Hematopoietic multipotent progenitor cell treated with erythropoietin and hydrocortisone succinate and interleukin-3 and kit ligand, for 8 days (in vitro differentiated cells): Measurements from ENCODE around the gene RHOB.
A peak's percentile ranks its signal among the peaks of the same experiment; 100 is the strongest.

ENCODE experiments used
- DNase-seq: peaks from one replicate; pipeline ENCODE4 v3.0.0-alpha.2; 2015

RHOB gene

DNA sequence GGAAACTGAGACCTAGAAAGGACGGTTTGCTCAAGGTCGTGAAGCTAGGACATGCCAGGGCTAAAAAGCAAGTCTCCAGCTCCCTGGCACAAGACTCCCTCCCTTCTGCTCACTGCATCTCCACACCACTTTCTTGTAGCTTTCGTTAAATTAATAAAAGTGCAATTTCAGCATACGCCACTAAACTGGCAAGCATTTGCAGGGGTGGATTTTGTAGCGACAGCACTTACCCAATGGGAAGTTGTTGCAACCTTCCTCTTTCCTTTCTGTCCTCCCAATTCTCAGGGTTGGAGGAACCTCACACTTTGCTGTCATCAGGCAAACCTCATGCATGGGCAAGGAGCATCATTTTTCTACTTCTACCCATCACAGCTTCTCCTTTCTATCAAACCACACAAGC lies 7.4 kb upstream of the RHOB start:
- DNase-seq, result peak; percentile 26

DNA sequence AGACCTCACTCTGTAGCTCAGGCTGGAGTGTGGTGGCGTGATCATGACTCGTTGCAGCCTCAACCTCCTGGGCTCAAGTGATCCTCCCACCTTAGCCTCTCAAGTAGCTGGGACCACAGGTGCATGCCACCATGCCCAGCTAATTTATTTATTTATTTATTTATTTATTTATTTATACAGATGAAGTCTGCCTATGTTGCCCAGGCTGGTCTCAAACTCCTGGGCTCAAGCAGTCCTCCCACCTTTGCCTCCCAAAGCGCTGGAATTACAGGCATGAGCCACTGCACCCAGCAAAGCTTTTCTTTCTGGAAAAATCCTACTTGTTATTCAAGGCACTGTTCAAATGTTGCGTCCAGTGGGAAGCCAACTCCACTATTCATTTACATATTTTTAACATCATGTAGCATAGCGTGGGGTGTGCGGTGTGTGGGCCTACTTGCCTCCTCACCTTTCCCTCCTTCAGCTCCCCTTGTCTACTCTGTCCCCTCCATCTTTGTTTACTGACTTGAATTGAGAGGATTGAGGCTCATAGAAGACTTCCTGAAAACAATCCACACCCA lies 6.8 kb upstream of the RHOB start:
- no peak for DNase-seq

DNA sequence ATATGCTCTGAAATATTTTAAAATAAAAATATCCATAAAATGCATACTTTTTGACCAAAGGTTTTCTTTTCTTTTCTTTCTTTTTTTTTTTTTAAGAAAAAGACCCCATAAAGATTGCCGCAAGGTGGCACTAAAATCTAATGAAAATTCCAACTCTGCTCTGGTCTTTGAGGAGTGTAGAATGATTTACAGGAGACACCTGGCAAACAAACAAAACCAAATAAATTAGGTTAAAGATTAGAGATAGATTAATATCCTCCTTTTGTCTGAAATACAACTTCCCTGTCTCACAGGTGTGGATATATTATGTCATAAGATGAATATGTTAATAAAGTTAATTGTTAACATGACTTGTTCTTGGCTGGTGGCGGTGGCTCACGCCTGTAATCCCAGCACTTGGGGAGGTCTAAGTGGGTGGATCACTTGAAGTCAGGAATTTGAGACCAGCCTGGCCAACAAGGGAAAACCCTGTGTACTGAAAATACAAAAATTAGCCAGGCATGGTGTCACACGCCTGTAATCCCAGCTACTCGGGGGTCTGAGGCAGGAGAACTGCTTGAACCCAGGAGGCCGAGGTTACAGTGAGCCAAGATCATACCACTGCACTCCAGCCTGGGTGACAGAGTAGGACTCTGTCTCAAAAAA lies 3.5 kb upstream of the RHOB start:
- peak; percentile 70 for DNase-seq

DNA sequence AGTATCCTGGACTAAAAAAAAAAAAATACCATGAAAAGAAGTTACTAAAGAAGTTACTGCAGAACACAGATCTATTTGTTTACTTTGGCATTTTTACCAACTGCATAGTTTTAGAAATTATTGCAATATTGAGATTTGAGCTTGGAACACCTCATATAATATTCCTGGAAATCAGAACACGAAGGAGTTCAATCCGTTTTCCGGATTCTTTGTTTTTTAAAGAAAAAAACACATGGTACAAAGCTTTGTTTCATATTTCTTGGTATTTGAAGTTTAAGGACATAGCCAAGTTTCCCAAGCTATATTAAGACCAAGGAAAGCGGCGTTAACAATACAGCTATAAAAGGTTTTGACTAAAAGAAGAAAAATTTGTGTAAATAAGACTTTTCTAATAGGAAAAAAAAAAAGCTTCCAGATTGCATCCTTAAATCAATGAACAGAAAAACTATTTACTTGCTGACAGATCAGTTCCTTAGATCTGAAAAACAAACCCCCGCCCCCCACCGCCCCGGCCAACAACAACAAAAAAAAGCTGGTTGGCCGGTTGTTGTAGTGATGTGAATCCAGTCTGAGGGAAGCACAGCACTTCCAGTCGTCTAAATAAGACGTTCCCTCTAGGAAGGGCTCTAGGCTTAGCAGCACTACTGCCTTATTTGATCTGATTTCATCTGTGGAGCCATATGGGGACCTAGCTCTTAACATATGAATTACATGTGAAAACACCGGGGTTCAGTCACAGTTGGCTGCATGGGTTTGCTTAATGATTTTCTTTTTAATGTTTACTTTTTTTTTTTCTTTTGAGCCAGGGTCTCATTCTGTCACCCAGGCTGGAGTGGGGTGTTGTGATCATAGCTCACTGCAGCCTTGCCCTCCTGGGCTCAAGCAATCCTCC lies 2.5 kb upstream of the RHOB start:
- no peak for DNase-seq

DNA sequence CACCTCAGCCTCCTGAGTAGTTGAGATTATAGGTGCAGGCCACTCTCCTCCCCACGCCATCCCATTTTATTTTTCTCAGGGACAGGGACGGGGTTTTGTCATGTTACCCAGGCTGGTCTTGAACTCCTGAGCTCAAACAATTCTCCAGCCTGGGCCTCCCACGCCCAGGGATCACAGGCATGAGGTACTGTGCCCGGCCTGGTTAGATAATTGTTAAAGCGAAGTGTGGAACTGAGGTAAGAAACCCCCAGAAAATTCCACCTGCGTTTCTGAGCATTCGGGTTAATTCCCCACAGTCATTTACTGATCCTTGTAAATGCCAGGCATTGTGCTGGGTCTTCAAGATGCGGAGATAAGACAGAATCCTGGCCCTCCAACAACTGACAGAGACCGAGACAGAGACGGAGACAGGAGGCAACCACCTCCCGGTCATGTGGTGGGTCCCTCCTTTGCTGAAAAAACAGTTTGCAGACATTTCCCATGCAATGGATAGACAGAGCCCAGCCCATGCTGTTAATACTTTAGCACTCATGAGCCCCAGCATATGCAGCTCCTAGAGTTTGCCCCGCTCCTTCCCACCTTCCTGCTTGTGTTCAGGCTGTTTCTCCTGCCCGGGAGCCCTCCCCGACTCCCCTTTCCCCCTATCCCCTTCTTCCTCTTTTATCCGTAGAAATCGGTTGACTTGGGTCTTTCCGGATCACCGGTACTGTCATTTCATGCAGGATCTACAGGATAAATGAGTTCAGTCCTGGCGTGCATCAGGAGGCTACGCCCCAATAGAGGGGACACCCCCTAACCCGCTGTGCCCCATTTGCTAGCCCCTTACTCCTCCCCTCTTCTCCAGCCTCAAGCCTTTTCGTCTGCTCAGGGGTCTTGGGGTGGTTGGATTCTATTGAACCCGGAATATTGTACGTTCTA lies 1.6 kb upstream of the RHOB start:
- no peak for DNase-seq

DNA sequence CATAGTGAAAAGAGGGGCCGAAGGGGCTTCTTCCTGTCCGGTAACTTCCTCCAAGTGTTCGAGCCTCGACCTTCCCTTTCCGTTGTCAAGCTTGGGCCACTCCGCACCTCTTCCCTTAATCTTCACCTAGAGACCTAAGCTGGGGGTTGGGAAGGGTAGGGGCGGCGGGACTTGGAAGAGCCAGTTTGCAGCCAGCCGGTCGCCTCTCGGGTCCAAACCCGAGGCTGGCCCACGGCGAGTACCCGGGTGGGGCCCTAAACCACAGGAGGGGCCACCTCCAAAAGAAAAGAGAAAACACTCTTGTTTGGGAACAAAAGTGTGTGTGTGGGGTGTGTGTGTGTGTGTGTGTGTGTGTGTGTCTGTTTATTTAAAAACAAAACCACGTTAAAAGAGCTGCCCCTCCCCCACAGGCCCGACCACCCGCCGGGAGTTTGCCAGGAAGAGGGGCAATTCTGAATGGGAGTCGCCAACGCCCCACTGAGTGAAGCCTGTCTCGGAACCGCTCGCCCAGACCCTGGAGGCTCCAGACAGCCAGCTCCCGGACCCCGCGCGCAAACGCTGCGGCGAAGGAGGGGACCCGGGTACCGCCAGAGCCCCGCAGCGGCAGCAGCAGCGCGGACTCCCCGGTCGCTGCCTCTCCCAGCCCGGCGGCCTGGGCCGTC lies 488 bp upstream of the RHOB start:
- DNase-seq, result no peak

DNA sequence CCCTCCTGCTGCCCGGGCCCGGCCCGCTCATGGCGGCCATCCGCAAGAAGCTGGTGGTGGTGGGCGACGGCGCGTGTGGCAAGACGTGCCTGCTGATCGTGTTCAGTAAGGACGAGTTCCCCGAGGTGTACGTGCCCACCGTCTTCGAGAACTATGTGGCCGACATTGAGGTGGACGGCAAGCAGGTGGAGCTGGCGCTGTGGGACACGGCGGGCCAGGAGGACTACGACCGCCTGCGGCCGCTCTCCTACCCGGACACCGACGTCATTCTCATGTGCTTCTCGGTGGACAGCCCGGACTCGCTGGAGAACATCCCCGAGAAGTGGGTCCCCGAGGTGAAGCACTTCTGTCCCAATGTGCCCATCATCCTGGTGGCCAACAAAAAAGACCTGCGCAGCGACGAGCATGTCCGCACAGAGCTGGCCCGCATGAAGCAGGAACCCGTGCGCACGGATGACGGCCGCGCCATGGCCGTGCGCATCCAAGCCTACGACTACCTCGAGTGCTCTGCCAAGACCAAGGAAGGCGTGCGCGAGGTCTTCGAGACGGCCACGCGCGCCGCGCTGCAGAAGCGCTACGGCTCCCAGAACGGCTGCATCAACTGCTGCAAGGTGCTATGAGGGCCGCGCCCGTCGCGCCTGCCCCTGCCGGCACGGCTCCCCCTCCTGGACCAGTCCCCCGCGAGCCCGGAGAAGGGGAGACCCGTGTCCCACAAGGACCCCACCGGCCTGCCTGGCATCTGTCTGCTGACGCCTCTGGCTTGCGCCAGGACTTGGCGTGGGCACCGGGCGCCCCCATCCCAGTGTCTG lies 767 bp downstream of the RHOB start:
- no peak for DNase-seq

DNA sequence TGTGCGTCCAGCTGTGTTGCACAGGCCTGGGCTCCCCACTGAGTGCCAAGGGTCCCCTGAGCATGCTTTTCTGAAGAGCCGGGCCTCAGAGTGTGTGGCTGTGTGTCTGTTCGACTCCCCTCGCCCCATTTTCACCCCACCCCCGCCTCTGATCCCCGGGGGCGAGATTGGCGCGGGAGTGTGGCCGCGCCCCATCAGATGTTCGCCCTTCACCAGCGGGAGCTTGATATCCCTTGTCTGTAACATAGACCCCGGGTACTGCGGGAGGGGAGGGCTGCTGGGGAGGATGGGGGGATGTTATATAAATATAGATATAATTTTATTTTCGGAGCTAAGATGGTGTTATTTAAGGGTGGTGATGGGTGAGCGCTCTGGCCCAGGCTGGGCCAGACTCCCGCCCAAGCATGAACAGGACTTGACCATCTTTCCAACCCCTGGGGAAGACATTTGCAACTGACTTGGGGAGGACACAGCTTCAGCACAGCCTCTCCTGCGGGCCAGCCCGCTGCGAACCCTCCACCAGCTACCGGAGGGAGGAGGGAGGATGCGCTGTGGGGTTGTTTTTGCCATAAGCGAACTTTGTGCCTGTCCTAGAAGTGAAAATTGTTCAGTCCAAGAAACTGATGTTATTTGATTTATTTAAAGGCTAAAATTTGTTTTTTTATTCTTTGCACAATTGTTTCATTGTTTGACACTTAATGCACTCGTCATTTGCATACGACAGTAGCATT lies 1.5 kb downstream of the RHOB start:
- no peak for DNase-seq

DNA sequence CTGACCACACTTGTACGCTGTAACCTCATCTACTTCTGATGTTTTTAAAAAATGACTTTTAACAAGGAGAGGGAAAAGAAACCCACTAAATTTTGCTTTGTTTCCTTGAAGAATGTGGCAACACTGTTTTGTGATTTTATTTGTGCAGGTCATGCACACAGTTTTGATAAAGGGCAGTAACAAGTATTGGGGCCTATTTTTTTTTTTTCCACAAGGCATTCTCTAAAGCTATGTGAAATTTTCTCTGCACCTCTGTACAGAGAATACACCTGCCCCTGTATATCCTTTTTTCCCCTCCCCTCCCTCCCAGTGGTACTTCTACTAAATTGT lies 2.1 kb downstream of the RHOB start:
- DNase-seq, result no peak

DNA sequence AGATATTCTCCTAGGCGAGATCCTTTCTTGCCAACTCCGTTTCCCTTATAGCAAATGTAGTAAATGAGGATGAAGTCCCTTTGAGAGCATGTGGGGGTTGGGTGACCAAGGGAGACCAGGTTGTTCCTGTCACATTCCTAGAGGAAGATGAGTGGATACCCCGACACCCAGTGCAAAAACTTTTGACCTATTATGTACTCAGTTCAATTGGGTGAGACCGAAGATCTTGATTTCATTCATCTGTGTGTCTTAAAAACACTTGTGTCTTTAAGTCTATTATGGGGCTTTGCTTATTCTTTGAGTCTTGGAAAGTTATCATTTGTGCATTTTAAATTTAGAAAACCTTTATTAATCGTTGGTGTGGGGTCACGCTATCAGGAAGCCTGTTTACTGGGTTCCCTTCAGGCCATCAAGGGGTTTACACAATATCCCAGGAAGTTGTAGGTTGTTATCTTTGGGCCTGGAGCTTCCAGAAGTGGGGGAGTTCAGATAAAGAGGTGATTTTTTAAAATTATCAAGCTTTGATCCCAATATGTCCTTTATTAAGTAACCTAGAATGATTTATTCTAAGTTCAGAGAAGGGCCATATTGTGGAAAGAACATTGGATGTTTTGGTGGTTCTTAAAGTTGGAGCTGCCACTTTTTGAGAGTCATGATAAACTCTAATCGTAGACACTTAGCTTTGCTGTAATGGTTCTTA lies 2.8 kb downstream of the RHOB start:
- no peak for DNase-seq

DNA sequence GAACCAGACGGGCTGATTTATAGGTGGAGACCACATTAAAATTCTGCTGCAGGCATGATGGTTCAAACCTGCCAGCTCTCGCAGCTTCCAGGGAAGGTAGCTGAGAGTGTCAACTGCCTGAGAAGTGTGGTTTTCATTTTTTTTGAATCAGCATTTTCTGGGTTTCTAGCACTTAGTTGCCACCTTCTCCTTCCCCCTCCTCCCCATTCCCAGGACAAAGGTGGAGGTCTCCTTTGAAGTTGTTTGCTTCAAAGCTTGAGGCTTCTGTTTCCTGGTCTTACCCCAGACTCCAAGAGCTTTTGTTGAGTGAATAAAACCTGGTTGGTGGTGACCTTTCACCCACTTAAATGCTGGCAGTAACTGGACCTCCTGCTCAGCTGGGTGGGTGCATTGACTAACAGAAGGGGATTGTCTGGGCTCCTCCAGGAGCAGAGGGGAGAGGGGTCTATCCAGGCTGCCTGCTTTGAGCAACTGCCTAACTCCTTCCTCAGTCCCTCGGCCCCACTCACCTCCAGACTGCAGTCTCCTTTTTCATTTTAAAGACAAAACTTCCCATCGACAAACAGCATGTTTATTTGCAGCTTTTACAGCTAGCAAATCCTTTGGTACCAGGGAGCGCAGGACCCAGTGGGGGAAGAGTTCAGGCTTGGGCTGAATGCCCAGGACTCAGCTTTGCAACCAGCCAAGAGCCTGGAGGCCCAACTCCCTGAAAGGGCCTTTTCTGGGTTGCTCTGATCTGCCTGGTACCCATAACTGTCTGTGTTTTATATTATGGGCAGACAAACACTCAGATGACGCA lies 3.5 kb downstream of the RHOB start:
- DNase-seq, result no peak

DNA sequence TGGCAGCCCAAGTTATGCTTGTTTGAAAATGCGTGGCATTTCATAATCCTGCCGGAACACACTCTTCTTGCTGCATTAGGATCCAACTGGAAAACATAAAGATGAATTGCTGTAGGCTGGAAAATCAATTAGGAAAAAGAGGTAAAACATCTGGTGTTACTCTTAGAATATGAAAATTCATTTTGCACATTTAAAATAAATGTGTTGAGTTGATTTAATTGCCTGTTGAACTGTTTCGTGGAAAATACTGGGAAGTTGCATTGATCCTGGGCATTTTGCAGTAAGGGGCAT lies 4.1 kb downstream of the RHOB start:
- DNase-seq, result no peak

DNA sequence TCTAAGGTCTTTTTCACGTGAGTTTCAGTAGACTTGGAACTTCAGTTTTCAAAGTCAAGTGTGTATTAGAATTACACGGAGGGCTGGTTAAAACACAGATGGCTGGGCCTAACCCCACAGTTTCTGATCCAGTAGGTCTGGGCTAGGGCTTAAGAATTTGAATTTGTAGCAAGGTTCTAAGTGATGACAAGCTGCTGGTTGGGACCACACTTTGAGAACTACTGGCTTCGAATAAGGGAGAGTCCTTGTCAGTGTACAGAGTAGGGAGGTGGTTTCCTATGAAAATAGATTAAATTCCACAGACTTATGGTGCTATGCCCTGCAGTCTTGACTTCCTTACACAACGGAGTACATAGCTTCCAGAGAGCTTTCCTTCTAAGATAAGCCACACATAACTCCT lies 4.5 kb downstream of the RHOB start:
- no peak for DNase-seq

DNA sequence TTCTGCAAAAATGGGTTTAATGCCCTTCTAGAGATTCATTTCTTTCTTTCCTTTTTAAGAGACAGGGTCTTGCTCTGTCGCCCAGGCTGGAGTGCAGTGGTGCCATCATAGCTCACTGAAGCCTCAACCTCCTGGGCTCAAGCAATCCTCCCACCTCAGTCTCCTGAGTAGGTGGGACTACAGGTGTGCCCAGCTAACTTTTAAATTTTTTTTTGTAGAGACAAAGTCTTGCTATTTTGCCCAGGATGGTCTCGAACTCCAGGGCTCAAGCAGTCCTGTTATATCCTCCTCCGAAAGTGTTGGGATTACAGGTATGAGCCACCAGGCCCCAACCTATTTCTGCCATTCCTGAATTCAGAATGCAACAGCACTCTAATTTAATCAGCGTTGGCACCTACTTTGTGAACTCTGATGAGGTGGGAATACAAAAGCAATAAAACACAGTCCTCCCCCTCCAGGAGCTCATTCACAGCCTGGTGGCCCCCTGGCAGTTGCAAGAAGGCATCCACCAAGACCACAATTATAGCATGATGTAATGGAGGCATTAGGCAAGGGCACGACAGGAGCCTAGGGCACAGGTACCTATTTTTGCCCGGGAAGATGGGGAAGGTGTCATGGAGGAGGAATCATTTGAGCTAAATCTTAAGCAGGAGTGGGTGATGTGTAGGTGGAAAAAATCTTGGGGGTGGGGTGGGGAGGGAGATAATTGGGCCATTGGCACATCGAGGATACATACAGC lies 5.1 kb downstream of the RHOB start:
- no peak for DNase-seq

DNA sequence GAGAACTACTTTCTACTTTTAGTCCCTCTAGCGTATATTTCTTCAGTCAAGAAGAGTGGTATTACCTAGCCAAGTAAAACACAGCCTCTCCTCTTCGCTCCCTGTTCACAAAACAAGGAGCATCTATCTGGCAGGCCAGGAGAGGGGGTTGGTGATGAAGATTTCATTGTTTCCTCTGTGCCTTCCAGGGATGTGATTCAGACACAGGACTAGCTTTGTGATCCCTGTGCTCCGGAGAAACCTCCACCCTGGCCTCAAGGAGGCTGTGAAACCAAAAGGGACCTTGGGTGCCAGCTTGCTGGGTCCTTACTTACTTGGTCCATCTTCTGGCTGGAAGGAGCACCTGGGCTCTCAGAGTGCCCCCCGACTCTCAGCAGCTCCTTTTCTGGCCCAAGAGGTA lies 5.7 kb downstream of the RHOB start:
- no peak for DNase-seq

DNA sequence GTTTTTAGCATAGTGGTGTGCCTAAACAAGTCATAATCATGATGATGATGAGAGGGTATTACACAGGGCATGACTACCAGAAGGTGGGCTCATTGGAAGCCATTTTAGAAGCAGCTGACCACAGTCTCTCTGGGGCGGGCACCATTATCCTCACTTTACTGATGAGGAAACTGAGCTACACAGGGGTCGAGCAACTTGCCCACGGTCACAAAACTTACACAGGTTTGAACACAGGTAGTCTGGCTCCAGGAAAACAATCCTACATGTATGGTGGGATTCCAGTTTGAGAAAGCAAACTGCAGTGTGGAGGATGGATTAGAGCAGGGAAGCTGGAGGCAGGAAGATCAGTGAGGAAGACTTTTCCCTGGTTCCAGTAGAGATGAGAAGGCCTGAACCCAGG lies 6.2 kb downstream of the RHOB start:
- no peak for DNase-seq

DNA sequence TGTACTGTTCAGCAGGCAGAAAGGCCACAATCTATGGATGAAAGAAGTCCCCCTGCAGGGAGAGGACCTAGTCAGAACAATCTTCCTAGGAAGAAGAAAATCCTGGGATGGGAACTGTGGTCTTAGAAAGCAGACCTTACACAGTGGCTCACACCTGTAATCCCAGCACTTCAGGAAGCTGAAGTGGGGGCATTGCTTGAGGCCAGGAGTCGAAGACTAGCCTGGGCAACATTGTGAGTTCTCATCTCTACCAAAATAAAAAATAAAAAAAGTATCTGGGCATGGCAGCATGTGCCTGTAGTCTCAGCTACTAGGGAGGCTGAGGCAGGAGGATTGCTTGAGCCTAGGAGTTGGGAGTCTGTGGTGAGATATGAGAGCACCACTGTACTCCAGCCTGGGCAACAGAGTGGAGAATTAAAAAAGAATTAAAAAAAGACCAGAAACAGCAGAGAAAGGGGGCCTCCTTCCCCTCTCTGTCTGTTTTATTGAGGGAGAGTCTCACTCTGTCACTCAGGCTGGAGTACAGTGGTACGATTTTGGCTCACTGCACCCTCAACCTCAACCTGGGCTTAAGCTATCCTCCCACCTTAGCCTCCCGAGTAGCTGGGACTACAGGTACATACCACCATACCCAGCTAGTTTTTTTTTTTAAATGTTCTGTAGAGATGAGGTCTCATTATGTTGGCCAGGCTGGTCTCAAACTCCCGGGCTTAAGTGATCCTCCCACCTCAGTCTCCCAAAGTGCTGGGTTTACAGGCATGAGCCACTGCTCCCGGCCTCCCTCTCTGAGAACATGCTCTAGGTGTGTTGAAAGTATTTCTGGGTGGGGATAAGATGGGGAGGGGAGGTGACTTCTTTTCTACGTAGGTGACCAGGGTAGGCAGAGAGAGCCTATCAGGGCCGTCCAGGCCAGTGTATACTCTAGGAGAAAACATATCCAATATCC lies 7.4 kb downstream of the RHOB start:
- no peak for DNase-seq

DNA sequence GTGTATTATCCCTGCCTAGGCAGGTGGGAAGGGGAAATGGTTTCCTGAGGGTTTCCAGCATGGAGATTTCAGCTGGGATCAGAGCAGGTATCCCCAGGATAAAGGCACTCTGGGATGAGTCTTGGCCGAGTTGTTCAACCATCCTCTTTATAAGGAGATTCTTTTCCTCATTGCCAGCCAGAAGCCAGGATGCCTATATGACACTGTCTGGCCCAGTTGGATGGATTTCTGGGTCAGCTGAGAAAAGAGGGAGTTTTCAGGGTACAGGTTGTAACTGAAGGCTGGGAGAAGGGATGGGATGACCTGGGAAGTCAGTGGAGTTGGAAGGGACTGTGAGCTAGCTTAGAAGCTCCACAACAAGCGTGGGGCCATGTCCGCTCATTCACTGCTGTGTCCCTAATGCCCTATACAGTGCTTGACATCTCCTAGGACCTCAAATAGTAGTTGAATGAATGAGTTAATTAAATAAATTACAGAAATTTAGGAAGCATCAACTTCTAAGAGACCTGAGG lies 8.3 kb downstream of the RHOB start:
- DNase-seq, result no peak
